ENCODE results near the gene NTSR1. TPM values are rescaled to one million over a fixed set of nuclear protein-coding genes. Genes with fewer than 3 reads are reported as not detected.

The NTSR1 gene
- total and polyA plus RNA-seq, 2 of the 13 experiments (the other 11 are each of a cell fraction or from before 2014, with no cell fraction given): 0.09 to 0.12 TPM

DNA sequence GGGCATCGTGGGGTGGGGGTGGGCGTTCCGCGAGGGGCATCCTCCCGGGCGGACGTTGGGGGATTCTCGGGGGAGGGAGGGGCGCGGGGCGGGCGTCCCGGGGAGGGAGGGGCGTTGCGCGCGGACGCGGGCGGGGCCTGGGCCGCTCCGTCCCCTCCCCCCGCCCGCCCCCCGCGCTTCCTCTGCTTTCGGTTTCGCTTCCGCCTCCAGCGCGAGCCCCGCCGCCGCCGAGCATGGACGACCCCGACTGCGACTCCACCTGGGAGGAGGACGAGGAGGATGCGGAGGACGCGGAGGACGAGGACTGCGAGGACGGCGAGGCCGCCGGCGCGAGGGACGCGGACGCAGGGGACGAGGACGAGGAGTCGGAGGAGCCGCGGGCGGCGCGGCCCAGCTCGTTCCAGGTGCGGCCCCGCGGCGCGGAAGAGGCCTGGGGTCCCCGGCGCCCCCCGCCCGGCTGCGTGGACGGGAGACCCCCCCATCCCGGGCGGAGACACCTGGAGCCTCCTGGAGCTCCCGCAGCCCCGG lies 96.1 kb downstream of the NTSR1 start, which contains the start of gene OGFR (continued):
- TF ChIP-seq ZNF124 (CRISPR knock-in tag; IDR thresholded peaks at IDR 0.05) (no peak), ZBTB38 (CRISPR knock-in tag; IDR thresholded peaks at IDR 0.05) (peak; percentile 81), GATAD1 (CRISPR knock-in tag; IDR thresholded peaks at IDR 0.05) (peak; percentile 60; the same call in 1 of the 2 replicates), FOXK1 (CRISPR knock-in tag; IDR thresholded peaks at IDR 0.05; ENCODE audit: borderline replicate concordance, low read depth) (peak; percentile 43; the same call in 1 of the 2 replicates), ESRRA (CRISPR knock-in tag; IDR thresholded peaks at IDR 0.05; ENCODE audit: low read depth) (no peak), MYC (CRISPR knock-in tag; IDR thresholded peaks at IDR 0.05; ENCODE audit: borderline replicate concordance) (peak; percentile 80; the same call in 1 of the 2 replicates), MEIS1 (CRISPR knock-in tag; IDR thresholded peaks at IDR 0.05; ENCODE audit: borderline replicate concordance) (0 out of 2 replicates have a peak, but pooled peaks have one; percentile 30), ATRX (CRISPR knock-in tag; IDR thresholded peaks at IDR 0.05; ENCODE audit: borderline replicate concordance) (no peak), RARG (CRISPR knock-in tag; IDR thresholded peaks at IDR 0.05; ENCODE audit: low read depth) (no peak), HOXA9 (CRISPR knock-in tag; IDR thresholded peaks at IDR 0.05; ENCODE audit: borderline replicate concordance) (peak; percentile 55; the same call in 1 of the 2 replicates), CBX2 (IDR thresholded peaks at IDR 0.05; ENCODE audit: low read depth, low read length) (no peak), CBX2 (CRISPR knock-in tag; IDR thresholded peaks at IDR 0.05; ENCODE audit: low read depth) (no peak), ZNF720 (CRISPR knock-in tag; IDR thresholded peaks at IDR 0.05) (no peak; the same call in 1 of the 2 replicates), SP5 (CRISPR knock-in tag; IDR thresholded peaks at IDR 0.05; ENCODE audit: borderline replicate concordance, low read depth) (0 out of 2 replicates have a peak, but pooled peaks have one; percentile 21), SALL1 (CRISPR knock-in tag; IDR thresholded peaks at IDR 0.05) (peak; percentile 73; the same call in 1 of the 2 replicates), ZNF891 (CRISPR knock-in tag; IDR thresholded peaks at IDR 0.05) (peak; percentile 67; the same call in 1 of the 2 replicates), ZSCAN9 (CRISPR knock-in tag; IDR thresholded peaks at IDR 0.05; ENCODE audit: borderline replicate concordance) (no peak), ZNF431 (CRISPR knock-in tag; IDR thresholded peaks at IDR 0.05; ENCODE audit: borderline replicate concordance, low read depth) (0 out of 2 replicates have a peak, but pooled peaks have one; percentile 20), ZNF430 (CRISPR knock-in tag; IDR thresholded peaks at IDR 0.05) (0 out of 2 replicates have a peak, but pooled peaks have one; percentile 8), PHF20 (CRISPR knock-in tag; IDR thresholded peaks at IDR 0.05) (peak; percentile 51; the same call in 1 of the 2 replicates), ZNF263 (CRISPR knock-in tag; IDR thresholded peaks at IDR 0.05) (peak; percentile 91), TARDBP (CRISPR knock-in tag; IDR thresholded peaks at IDR 0.05) (peak; percentile 58; the same call in 1 of the 2 replicates), KLF15 (CRISPR knock-in tag; IDR thresholded peaks at IDR 0.05; ENCODE audit: borderline replicate concordance) (0 out of 2 replicates have a peak, but pooled peaks have one; percentile 58), DR1 (CRISPR knock-in tag; IDR thresholded peaks at IDR 0.05) (no peak; the same call in 1 of the 2 replicates), ASH2L (IDR thresholded peaks at IDR 0.05; ENCODE audit: insufficient read length, low read depth, low read length) (peak; percentile 91), RXRA (CRISPR knock-in tag; IDR thresholded peaks at IDR 0.05) (peak; percentile 63; the same call in 1 of the 2 replicates)
- TF ChIP-seq, protein P1, sequence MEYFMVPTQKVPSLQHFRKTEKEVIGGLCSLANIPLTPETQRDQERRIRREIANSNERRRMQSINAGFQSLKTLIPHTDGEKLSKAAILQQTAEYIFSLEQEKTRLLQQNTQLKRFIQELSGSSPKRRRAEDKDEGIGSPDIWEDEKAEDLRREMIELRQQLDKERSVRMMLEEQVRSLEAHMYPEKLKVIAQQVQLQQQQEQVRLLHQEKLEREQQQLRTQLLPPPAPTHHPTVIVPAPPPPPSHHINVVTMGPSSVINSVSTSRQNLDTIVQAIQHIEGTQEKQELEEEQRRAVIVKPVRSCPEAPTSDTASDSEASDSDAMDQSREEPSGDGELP (IDR thresholded peaks at IDR 0.05; ENCODE audit: borderline replicate concordance, low read depth): 0 out of 2 replicates have a peak, but pooled peaks have one; percentile 9
- TF ChIP-seq, protein P2, sequence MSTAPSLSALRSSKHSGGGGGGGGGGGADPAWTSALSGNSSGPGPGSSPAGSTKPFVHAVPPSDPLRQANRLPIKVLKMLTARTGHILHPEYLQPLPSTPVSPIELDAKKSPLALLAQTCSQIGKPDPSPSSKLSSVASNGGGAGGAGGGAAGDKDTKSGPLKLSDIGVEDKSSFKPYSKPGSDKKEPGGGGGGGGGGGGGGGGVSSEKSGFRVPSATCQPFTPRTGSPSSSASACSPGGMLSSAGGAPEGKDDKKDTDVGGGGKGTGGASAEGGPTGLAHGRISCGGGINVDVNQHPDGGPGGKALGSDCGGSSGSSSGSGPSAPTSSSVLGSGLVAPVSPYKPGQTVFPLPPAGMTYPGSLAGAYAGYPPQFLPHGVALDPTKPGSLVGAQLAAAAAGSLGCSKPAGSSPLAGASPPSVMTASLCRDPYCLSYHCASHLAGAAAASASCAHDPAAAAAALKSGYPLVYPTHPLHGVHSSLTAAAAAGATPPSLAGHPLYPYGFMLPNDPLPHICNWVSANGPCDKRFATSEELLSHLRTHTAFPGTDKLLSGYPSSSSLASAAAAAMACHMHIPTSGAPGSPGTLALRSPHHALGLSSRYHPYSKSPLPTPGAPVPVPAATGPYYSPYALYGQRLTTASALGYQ (CRISPR knock-in tag; IDR thresholded peaks at IDR 0.05): peak; percentile 53; the same call in 1 of the 2 replicates
